Activated CD8-positive, alpha-beta memory T cell treated with anti-CD3 and anti-CD28 coated beads for 36 hours (primary cell): Measurements from ENCODE around the gene THRA. TPM values are rescaled to one million over a fixed set of nuclear protein-coding genes. Genes with fewer than 3 reads are reported as not detected.

Experiments
- CTCF ChIA-PET: fragments of 350-600 bp; sonication (Branson Sonifier 250); formaldehyde crosslinking; loops from one replicate; lab custom pipeline; 2021; ENCODE audit warnings: antibody characterized with exemption; lab: Charles Lee
- POLR2A ChIA-PET: fragments of 350-600 bp; sonication (Branson Sonifier 250); formaldehyde crosslinking; loops from one replicate; lab custom pipeline; 2021; ENCODE audit warnings: antibody characterized with exemption; lab: Charles Lee
- total RNA-seq, 2 experiments: library from RNA; stranded (reverse); gene quantifications; one replicate each; pipeline ENCODE4 v1.2.3, GENCODE V29; 2021

The THRA gene
- total RNA-seq, 2 experiments from 2014 or later = 11.6 to 12.6 TPM

GRCh38 chr17:40071313-40072039 is 8.7 kb downstream of the THRA start:
- POLR2A ChIA-PET = no interaction called here
- CTCF ChIA-PET = interaction anchor here (1.2 to 1.5 kb wide), 2 partner anchors 13 to 24 kb away, joined by 3 to 4 read pairs; no protein-coding TSS in a partner anchor

- CTCF ChIA-PET = interaction anchor here (1.2 to 1.5 kb wide), 5 partner anchors 11 to 96 kb away, joined by 3 to 4 read pairs (median 3); no protein-coding TSS in a partner anchor
- POLR2A ChIA-PET = no interaction called here
These were observed 9.4 kb downstream of the THRA start for GRCh38 chr17:40072040-40072734.

GRCh38 chr17:40072735-40073346 is 10.1 kb downstream of the THRA start:
- CTCF ChIA-PET = interaction anchor here (1.2 to 3.9 kb wide), 6 partner anchors 11 to 119 kb away, joined by 3 to 32 read pairs (median 3); partner anchors contain the start of gene NR1D1
- POLR2A ChIA-PET = no interaction called here

GRCh38 chr17:40073454-40074174 is 10.8 kb downstream of the THRA start:
- ChIA-PET CTCF (interaction anchor here (0.6 to 3.9 kb wide), 9 partner anchors 10 to 294 kb away, joined by 3 to 32 read pairs (median 4); partner anchors contain the start of gene NR1D1), POLR2A (no interaction called here)

GRCh38 chr17:40074175-40074512 is 11.4 kb downstream of the THRA start:
- CTCF ChIA-PET = interaction anchor here (0.8 to 3.9 kb wide), 11 partner anchors 10 to 118 kb away, joined by 3 to 32 read pairs (median 8); partner anchors contain the start of genes NR1D1 and THRA
- POLR2A ChIA-PET = no interaction called here

GRCh38 chr17:40074871-40075200 is 12.1 kb downstream of the THRA start:
- POLR2A ChIA-PET = interaction anchor here (0.6 to 1.5 kb wide), 4 partner anchors 11 to 39 kb away, joined by 3 to 4 read pairs (median 4); partner anchors contain the start of genes MED24 and NR1D1
- CTCF ChIA-PET = interaction anchor here (0.6 to 3.9 kb wide), 24 partner anchors 8 to 986 kb away, joined by 3 to 32 read pairs (median 4); partner anchors contain the start of genes CSF3, NR1D1 and THRA

- ChIA-PET POLR2A (interaction anchor here (0.6 to 1.5 kb wide), 5 partner anchors 10 to 614 kb away, joined by 3 to 4 read pairs (median 3); partner anchors contain the start of genes CDK12, MED24 and NR1D1), CTCF (interaction anchor here (0.6 to 3.9 kb wide), 34 partner anchors 9 to 986 kb away, joined by 3 to 32 read pairs (median 4); partner anchors contain the start of genes CSF3, MED24, NR1D1 and THRA)
These were observed 12.6 kb downstream of the THRA start for GRCh38 chr17:40075201-40075941.

GRCh38 chr17:40075942-40076498 is 13.3 kb downstream of the THRA start:
- CTCF ChIA-PET = interaction anchor here (0.6 to 3.9 kb wide), 28 partner anchors 9 to 167 kb away, joined by 3 to 32 read pairs (median 5); partner anchors contain the start of genes CSF3, MED24, NR1D1 and THRA
- POLR2A ChIA-PET = interaction anchor here (0.7 to 1.5 kb wide), 4 partner anchors 11 to 615 kb away, joined by 3 to 4 read pairs (median 3); partner anchors contain the start of genes CDK12 and NR1D1

GRCh38 chr17:40076591-40076990 is 13.8 kb downstream of the THRA start:
- ChIA-PET CTCF (interaction anchor here (0.8 to 3.9 kb wide), 15 partner anchors 9 to 166 kb away, joined by 3 to 32 read pairs (median 10); partner anchors contain the start of genes CSF3, NR1D1 and THRA), POLR2A (interaction anchor here (1.3 kb wide), 1 partner anchor 616 kb away, joined by 3 read pairs; the partner anchor contains the start of gene CDK12)

GRCh38 chr17:40079545-40079944 is 16.8 kb downstream of the THRA start:
- CTCF ChIA-PET = interaction anchor here (1.3 kb wide), 1 partner anchor 52 kb away, joined by 3 read pairs; no protein-coding TSS in a partner anchor

GRCh38 chr17:40084477-40084876 is 21.7 kb downstream of the THRA start:
- ChIA-PET POLR2A (interaction anchor here (0.6 kb wide), 1 partner anchor 31 kb away, joined by 3 read pairs; no protein-coding TSS in a partner anchor), CTCF (interaction anchor here (1.0 to 3.5 kb wide), 6 partner anchors 9 to 70 kb away, joined by 3 to 21 read pairs (median 6); partner anchors contain the start of gene CSF3)

More at GRCh38 chr17:40079545-40079944, 16.8 kb downstream of the THRA start:
- POLR2A ChIA-PET = no interaction called here

- ChIA-PET POLR2A (no interaction called here), CTCF (interaction anchor here (0.7 to 3.5 kb wide), 23 partner anchors 9 to 433 kb away, joined by 3 to 21 read pairs (median 4); partner anchors contain the start of genes GSDMA, MED24 and THRA)
These were observed 23.6 kb downstream of the THRA start for GRCh38 chr17:40086150-40087044.

- ChIA-PET CTCF (interaction anchor here (0.7 to 3.5 kb wide), 16 partner anchors 9 to 433 kb away, joined by 3 to 21 read pairs (median 4); partner anchors contain the start of genes MED24 and THRA), POLR2A (no interaction called here)
These were observed 24.5 kb downstream of the THRA start for GRCh38 chr17:40087049-40087794.

GRCh38 chr17:40087903-40088718 is 25.3 kb downstream of the THRA start:
- ChIA-PET POLR2A (no interaction called here), CTCF (interaction anchor here (1.0 kb wide), 1 partner anchor 90 kb away, joined by 3 read pairs; no protein-coding TSS in a partner anchor)
